HG03354 (cell line): ENCODE measurements around the gene SRRM3.
"Not testable (repeated sequence)": the region's sequence is repeated elsewhere in the genome, so short reads cannot be mapped to it uniquely, and the experiment has no call there.

ENCODE experiments used
- ATAC-seq: cut with Tn5 transposase; IDR thresholded peaks from one replicate; pipeline ENCODE4 v1.9.1; 2021; ENCODE audit warnings: mild to moderate bottlenecking; ENCODE audit not compliant: unreplicated experiment, poor library complexity, severe bottlenecking

The SRRM3 gene

DNA sequence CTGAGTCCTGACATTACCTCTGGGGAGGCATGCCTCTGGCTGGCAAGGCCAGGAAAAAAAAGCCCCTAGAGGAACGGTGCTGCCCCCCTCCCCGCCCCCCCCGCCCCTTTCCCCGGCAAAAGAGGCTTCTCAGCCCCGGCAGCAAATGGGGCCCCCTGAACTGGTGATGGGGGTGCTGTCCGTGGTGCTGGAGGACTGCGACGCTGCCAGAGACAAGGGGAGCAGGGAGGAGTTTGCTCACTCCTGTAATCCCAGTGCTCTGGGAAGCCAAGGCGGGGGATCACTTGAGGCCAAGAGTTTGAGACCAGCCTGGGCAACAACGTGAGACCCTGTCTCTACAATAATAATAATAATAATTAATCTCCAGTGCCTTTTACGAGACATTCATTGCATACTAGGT is 23.7 kb downstream of the SRRM3 start:
- ATAC-seq, result no peak

GRCh38 chr7:76225951-76226350 is 24.3 kb downstream of the SRRM3 start:
- no peak for ATAC-seq

- ATAC-seq, result not testable (repeated sequence)
Observed at GRCh38 chr7:76226878-76227423, 25.3 kb downstream of the SRRM3 start.

DNA sequence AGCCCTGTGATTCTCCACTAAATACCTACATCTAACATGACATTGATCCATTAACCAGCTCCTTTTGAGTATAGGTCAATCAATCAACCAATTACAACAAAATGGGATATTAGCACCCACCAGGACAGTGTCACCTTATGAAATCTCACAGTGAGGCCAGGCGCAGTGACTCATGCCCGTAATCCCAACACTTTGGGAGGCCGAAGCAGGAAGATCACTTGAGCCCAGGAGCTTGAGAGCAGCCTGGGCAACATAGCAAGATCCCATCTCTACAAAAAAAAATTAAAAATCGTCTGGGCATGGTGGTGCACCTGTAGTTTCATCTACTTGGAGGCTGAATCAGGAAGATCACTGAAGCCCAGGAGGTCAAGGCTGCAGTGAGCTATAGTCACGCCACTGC is 28.5 kb downstream of the SRRM3 start:
- ATAC-seq, result no peak

GRCh38 chr7:76231071-76231470 is 29.4 kb downstream of the SRRM3 start:
- no peak for ATAC-seq

- no peak for ATAC-seq
Observed at GRCh38 chr7:76231583-76231982, 29.9 kb downstream of the SRRM3 start.

- no peak for ATAC-seq
Observed at GRCh38 chr7:76232698-76233097, 31.0 kb downstream of the SRRM3 start.

DNA sequence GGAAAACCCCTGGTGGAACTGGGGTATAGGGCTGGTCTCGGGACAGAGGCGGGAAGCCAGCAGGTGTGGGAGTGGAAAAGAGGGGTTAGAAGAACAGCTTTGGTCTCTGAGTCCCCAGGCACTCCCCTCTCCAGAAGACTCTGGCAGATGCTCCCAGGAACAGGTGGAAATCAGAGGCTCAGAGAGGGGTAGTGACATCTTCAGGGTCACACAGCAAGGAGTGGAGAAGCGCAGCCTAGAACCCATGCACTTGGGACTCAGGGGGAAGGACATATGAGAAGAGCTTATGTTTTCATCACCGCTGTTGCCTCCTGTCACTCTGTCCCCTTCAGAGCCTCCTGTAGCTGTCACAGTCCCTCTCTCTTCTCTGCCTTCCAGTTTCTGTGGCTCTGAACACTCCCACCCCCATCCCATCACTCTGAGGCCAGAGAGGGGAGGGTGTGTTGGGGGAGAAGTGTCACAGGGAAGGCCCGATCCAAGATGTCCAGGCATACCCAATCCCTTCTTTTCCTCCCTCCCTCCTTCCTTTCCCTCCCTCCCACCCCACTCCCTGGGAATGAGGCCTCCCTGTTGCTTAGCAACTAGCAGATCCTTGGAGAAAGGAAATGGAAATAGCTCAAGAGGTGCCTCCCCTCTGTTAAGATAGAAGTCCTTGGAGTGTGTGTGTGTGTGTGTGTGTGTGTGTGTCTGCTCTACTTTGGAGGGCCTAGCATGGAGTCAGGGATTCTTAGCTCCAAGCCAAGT is 32.0 kb downstream of the SRRM3 start:
- no peak for ATAC-seq

GRCh38 chr7:76234282-76234584 is 32.5 kb downstream of the SRRM3 start:
- ATAC-seq, result no peak

DNA sequence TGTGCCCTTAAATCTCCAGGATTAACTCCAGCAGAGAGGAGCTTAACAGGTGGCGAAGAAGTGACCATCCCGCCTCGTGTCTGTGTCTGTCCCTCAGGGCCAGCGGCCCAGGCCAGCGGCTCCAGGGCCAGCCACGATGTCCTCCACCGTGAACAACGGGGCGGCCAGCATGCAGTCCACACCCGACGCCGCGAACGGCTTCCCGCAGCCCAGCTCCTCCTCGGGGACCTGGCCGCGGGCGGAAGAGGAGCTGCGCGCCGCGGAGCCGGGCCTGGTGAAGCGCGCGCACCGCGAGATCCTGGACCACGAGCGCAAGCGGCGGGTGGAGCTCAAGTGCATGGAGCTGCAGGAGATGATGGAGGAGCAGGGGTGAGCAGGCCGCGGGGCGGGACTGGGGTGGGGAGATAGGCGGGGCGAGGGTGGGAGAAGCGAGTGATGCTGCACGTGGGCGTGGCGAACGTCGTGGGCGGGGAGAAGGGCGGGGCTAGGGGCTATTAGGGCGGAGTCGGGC is 33.3 kb downstream of the SRRM3 start:
- ATAC-seq, result no peak

- ATAC-seq, result no peak
Observed at GRCh38 chr7:76236224-76236623, 34.5 kb downstream of the SRRM3 start.

DNA sequence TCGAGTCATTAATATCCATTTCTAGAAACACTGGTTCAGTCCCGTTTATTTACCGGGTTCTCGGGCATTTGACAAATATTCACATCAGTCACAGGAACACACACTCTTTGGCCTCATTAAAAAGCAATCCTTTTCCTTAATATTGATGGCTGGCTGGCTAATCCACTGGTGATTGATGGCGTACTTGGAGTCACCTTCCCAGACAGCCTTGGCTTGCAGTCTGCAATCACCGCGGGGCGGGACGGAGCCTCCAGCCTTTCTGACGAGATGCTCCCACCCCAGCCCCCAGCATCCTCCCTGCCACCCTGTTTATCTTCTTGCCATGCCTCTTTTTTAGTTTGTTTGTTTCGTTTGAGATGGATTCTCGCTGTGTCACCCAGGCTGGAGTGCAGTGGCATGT is 36.6 kb downstream of the SRRM3 start:
- ATAC-seq, result no peak

GRCh38 chr7:76241141-76241540 is 39.4 kb downstream of the SRRM3 start:
- no peak for ATAC-seq

DNA sequence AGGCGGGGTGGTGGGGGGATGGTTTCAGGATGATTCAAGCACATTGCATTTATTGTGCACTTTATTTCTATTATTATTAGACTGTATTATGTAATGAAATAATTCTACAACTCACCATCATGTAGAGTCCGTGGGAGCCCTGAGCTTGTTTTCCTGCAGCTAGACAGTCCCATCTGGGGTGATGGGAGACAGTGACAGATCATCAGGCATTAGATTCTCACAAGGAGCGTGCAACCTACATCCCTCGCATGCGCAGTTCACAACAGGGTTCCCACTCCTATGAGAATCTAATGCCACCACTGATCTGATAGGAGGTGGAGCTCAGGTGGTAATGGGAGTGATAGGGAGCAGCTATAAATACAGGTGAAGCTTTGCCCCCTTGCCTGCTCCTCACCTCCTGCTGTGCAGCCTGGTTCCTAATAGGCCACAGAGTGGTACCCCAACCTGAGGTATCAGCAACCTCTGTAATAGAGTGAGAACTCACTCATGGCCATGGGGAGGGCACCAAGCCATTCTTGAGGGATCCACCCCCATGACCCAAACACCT is 40.9 kb downstream of the SRRM3 start:
- not testable (repeated sequence) for ATAC-seq

DNA sequence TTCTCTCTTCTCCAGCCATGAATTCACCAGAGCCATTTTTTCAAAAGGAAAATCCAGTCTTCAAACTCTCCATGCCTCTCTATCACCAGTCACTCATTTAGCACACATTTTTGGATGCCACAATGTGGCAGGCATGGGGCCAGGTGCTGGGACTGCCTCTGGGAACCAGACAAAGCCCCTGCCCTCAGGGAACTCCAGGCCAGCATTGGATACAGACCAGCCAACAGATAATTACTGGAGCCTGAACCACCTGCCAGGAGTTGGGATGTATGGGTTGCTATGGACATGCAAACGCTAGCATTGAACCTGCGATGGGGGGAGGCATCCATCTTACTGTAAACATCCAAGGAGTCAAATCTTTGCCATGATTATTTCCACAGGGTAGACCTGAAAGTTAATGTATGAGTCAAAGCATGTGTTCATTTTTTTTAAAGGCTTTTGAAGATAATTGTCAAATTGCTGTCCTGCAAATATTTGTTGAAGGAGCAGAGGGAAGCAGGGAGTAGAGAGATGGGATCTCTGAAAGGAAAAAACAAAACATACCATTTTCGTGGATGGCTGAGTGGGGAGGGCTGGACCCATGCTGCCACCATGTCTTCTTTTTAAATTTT is 43.2 kb downstream of the SRRM3 start:
- no peak for ATAC-seq

DNA sequence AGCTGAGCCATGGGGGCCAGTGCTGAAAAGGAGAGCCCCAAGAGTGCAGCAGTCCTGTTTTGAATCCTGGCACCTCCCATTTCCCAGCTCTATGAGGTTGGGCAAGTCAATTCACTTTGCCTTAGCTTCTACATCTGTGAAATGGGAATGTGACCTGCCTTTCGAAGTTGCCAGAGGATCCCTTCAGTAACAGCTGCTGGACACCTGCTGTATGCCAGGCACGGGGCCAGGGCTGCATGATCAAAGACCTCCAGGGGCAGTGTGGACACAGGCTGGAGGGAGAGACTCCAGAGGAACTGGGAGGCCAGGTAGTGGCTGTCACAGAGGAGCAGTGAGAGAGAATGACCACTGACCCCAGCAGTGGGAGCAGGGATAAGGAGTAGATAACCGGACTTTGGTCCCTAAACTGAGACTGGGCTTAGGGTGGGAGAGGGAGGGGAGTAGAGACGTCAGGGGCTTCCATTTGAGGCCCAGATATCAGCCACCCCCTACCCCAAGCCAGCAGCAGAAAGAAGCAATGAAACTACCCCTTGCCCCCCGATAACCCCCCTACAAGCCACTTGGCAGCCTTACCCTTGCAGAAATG is 45.2 kb downstream of the SRRM3 start:
- no peak for ATAC-seq

DNA sequence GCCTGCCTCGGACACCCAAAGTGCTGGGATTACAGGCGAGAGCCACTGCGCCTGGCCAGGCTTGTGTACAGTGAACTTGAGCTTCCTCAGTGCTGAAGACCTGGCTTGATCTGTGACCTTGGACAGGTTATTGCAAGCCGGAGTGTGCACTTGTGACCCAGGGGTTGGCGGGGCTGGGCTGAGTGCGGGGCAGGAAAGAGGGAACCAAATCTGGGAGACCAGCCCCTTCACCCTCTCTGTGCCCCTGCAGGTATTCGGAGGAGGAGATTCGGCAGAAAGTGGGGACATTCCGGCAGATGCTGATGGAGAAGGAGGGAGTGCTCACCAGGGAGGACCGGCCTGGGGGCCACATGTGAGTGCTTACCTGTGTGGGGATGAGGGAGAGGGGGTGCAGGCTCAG is 46.2 kb downstream of the SRRM3 start:
- no peak for ATAC-seq

GRCh38 chr7:76252021-76252420 is 50.3 kb downstream of the SRRM3 start:
- ATAC-seq, result no peak

GRCh38 chr7:76254781-76255180 is 53.1 kb downstream of the SRRM3 start:
- ATAC-seq, result no peak

DNA sequence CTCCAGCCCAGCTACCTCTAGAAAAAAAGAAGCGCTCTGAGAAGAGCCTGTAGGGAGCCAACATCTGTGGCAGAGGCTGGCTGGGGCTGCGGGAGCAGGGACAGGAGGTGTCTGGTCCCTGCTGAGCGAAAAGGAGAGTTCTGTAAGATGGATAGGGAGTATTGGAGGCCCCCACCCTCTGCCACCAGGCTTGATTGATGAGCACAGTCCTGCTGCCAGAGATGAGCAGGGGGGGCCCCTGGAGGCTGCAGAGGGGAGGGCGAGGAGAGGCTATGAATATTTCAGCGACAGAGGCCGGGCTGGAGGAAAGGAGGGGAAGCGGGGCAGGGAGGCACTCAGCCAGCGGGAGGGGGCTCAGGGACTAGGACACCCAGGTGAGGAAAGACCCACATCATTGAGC is 56.3 kb downstream of the SRRM3 start:
- ATAC-seq, result no peak
